Loucy (cell line): ENCODE measurements around the gene ELMO3.

ENCODE experiments used
- H2AFZ ChIP-seq: fragments of 200-600 bp; sonication (generic); 2 replicates; pipeline ENCODE4 v1.6.0; 2016; ENCODE audit warnings: antibody characterized with exemption, mild to moderate bottlenecking, low read length, moderate library complexity
- H3F3A ChIP-seq: fragments of 200-600 bp; 2 replicates; pipeline ENCODE4 v1.6.0; 2016; ENCODE audit warnings: antibody characterized with exemption, low read depth, mild to moderate bottlenecking
- H3K27me3 ChIP-seq: fragments of 200-600 bp; sonication (generic); 2 replicates; pipeline ENCODE4 v1.6.1; 2014; ENCODE audit warnings: low read length, mild to moderate bottlenecking; ENCODE audit not compliant: insufficient read depth, poor library complexity, severe bottlenecking
- H3K36me3 ChIP-seq: fragments of 200-600 bp; sonication (generic); 2 replicates; pipeline ENCODE4 v1.6.1; 2016; ENCODE audit warnings: low read length; ENCODE audit not compliant: insufficient read depth
- H3K4me1 ChIP-seq: fragments of 200-600 bp; sonication (generic); 2 replicates; pipeline ENCODE4 v1.5.1; 2014; ENCODE audit warnings: low read length, mild to moderate bottlenecking; ENCODE audit not compliant: insufficient read depth, poor library complexity, severe bottlenecking
- H3K4me2 ChIP-seq: fragments of 200-600 bp; sonication (generic); 2 replicates; pipeline ENCODE4 v1.6.0; 2014; ENCODE audit warnings: antibody characterized with exemption, low read length, low read depth, mild to moderate bottlenecking; ENCODE audit not compliant: poor library complexity, severe bottlenecking
- H3K4me3 ChIP-seq: fragments of 200-600 bp; sonication (generic); 2 replicates; pipeline ENCODE4 v1.5.1; 2014; ENCODE audit warnings: low read length, mild to moderate bottlenecking, mixed read lengths; ENCODE audit not compliant: poor library complexity, severe bottlenecking
- H3K79me2 ChIP-seq: fragments of 200-600 bp; sonication (generic); 2 replicates; pipeline ENCODE4 v1.6.1; 2014; ENCODE audit warnings: low read length; ENCODE audit not compliant: insufficient read depth
- H3K9ac ChIP-seq: fragments of 200-600 bp; sonication (generic); 2 replicates; pipeline ENCODE4 v1.6.0; 2014; ENCODE audit warnings: mild to moderate bottlenecking, low read depth, low read length, moderate library complexity; ENCODE audit not compliant: poor library complexity, severe bottlenecking
- H3K9me2 ChIP-seq: fragments of 200-600 bp; sonication (generic); replicated peaks from 2 replicates; pipeline ENCODE4 v1.6.1; 2016; ENCODE audit warnings: low read depth, low read length, mixed read lengths
- H3K9me3 ChIP-seq: fragments of 200-600 bp; sonication (generic); 2 replicates; pipeline ENCODE4 v1.6.1; 2014; ENCODE audit warnings: mild to moderate bottlenecking, antibody characterized with exemption, low read length, low read depth; ENCODE audit not compliant: insufficient read depth
- H4K20me1 ChIP-seq: fragments of 200-600 bp; sonication (generic); 2 replicates; pipeline ENCODE4 v1.6.0; 2014; ENCODE audit warnings: antibody characterized with exemption, low read length, mild to moderate bottlenecking; ENCODE audit not compliant: insufficient read depth, poor library complexity, severe bottlenecking
- EZH2phosphoT487 ChIP-seq: fragments of 200-600 bp; IDR thresholded peaks from 2 replicates; pipeline ENCODE4 v1.6.1; 2018; ENCODE audit warnings: antibody characterized with exemption, mild to moderate bottlenecking, moderate library complexity, borderline replicate concordance
- TF ChIP-seq, protein P1 (sequence below): fragments of 200-600 bp; sonication (generic); conservative IDR thresholded peaks from 2 replicates; pipeline ENCODE4 v1.5.1; 2014; ENCODE audit warnings: mild to moderate bottlenecking, antibody characterized with exemption, low read length

Gene ELMO3

DNA sequence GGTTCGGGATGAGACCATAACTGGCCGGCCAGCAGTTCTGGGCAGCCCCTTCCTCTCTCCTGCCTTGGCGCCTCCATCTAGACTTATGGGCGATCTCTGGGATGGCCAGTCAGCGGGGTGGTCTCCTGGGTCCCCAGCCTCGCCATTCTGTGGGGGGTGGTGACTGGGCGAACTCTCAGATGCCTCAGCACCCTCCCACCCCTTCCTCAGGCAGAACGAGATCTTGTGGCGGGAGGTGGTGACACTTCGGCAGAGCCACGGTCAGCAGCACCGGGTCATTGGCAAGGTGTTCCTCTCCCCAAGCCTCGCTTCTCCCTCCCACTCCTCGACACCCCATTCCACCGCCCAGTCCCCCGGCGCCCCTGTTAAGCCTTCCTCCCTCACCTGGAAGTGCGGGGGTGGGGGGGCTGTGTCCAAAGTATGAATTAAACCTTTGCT, 32.8 kb upstream of the ELMO3 start:
- H3K4me2 ChIP-seq, result no peak overlapping the region
- no peaks in the 10 kb centered on the region for H3K9me2 ChIP-seq
- H3K4me1 ChIP-seq, result peaks cover 13% of the 10 kb centered on the region
- no peak overlapping the region for H3K9ac ChIP-seq
- H3K4me3 ChIP-seq, result no peak overlapping the region
- no peak overlapping the region for H2AFZ ChIP-seq
- no peaks in the 10 kb centered on the region for H3K9me3 ChIP-seq
- H3K27me3 ChIP-seq, result no peaks in the 10 kb centered on the region
- H3K36me3 ChIP-seq, result no peaks in the 10 kb centered on the region
- no peaks in the 10 kb centered on the region for H3F3A ChIP-seq
- no peaks in the 10 kb centered on the region for H3K79me2 ChIP-seq
- H4K20me1 ChIP-seq, result no peaks in the 10 kb centered on the region
- TF ChIP-seq EZH2phosphoT487, result no peak
- TF ChIP-seq, protein P1, sequence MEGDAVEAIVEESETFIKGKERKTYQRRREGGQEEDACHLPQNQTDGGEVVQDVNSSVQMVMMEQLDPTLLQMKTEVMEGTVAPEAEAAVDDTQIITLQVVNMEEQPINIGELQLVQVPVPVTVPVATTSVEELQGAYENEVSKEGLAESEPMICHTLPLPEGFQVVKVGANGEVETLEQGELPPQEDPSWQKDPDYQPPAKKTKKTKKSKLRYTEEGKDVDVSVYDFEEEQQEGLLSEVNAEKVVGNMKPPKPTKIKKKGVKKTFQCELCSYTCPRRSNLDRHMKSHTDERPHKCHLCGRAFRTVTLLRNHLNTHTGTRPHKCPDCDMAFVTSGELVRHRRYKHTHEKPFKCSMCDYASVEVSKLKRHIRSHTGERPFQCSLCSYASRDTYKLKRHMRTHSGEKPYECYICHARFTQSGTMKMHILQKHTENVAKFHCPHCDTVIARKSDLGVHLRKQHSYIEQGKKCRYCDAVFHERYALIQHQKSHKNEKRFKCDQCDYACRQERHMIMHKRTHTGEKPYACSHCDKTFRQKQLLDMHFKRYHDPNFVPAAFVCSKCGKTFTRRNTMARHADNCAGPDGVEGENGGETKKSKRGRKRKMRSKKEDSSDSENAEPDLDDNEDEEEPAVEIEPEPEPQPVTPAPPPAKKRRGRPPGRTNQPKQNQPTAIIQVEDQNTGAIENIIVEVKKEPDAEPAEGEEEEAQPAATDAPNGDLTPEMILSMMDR, result no peak

DNA sequence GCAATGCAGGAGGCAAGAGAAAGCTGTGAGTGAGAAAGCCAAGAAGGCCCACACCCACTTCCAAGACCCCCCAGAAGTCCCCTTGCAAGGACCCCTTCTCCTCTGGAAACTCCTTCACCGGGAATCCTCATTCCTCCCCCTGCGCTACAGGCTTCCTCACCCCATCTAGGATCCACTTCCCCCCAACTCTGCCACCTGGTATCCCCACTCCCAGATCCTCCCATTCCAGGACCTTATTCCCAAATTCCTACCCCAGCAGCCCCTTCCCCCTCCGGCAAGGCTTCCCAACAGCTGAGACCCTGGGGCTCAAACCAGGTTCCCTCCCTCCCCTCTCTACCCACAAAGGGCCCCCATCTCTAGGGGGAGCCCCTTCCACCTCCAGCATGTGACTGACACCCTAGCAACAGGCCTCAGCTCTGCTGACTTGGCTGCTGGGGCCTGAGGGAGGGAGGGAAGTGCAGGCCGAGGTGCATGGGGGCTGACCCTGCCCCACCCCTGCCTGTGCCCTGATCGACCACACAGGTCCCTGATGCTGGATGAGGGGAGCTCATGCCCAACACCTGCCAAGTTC, 32.2 kb upstream of the ELMO3 start:
- no peak overlapping the region for H3K9ac ChIP-seq
- no peaks in the 10 kb centered on the region for H3K9me3 ChIP-seq
- H4K20me1 ChIP-seq, result no peaks in the 10 kb centered on the region
- TF ChIP-seq, protein P1, result no peak
- no peak for TF ChIP-seq EZH2phosphoT487
- H3K9me2 ChIP-seq, result no peaks in the 10 kb centered on the region
- no peaks in the 10 kb centered on the region for H3F3A ChIP-seq
- no peaks in the 10 kb centered on the region for H3K79me2 ChIP-seq
- no peak overlapping the region for H2AFZ ChIP-seq
- peaks cover 13% of the 10 kb centered on the region for H3K4me1 ChIP-seq
- H3K4me3 ChIP-seq, result no peak overlapping the region
- no peaks in the 10 kb centered on the region for H3K36me3 ChIP-seq
- H3K4me2 ChIP-seq, result no peak overlapping the region
- H3K27me3 ChIP-seq, result no peaks in the 10 kb centered on the region

DNA sequence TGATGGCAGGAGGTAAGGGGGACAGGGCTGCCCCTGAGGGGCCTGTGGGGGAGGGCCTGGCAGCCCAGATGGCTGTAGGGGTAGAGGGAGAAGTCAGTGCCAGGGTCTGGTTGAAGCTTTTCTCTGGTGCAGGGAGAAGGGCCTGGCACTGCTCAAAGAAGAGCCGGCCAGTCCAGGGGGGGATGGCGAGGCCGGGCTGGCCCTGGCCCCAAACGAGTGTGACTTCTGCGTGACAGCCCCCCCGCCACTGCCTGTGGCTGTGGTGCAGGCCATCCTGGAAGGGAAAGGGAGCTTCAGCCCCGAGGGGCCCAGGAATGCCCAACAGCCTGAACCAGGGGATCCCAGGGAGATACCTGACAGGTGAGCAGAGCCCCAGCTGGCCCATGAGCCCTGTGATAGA, 31.3 kb upstream of the ELMO3 start:
- Histone ChIP-seq H4K20me1 (no peaks in the 10 kb centered on the region), H3K36me3 (no peaks in the 10 kb centered on the region), H3K4me2 (no peak overlapping the region), H3K9ac (no peak overlapping the region), H3K27me3 (no peaks in the 10 kb centered on the region), H3K4me3 (no peak overlapping the region), H3K9me3 (no peaks in the 10 kb centered on the region), H3F3A (no peaks in the 10 kb centered on the region), H3K79me2 (no peaks in the 10 kb centered on the region), H3K9me2 (no peaks in the 10 kb centered on the region), H2AFZ (no peak overlapping the region), H3K4me1 (peaks cover 13% of the 10 kb centered on the region)
- TF ChIP-seq EZH2phosphoT487, result no peak
- TF ChIP-seq, protein P1, result no peak
